Adipose tissue (tissue), 3 donors: Measurements from ENCODE around the gene CAP1. TPM values are rescaled to one million over a fixed set of nuclear protein-coding genes. Genes with fewer than 3 reads are reported as not detected.
"Not testable (repeated sequence)": the region's sequence is repeated elsewhere in the genome, so short reads cannot be mapped to it uniquely, and the experiment has no call there.

Source experiments
- H3K27ac ChIP-seq: one replicate; pipeline ENCODE4 v1.5.1; 2013; ENCODE audit warnings: low read depth, low read length
- WGBS, 3 donors: extraction: QIAGEN DNeasy Blood & Tissue Kit; methylation state at CpG; one replicate each; pipeline ENCODE4 v1.1.7; 2013; 5-methylcytosine and 5-hydroxymethylcytosine counted together
- polyA plus RNA-seq, 3 donors: library from polyadenylated mRNA; stranded (reverse); fragments of 200-250 nt; gene quantifications; one replicate each; pipeline ENCODE4 v1.2.3, GENCODE V29; 2013
- donor health status: healthy with polysubstance abuse.
- donor health status: Bipolar disorder and iron deficiency.
- donor health status: healthy.

CAP1 gene
- polyA plus RNA-seq, result 100 to 1,000 TPM in 2 of 3 donors, 10 to 100 TPM in 1; 55.2 to 196 (median 192) TPM

GRCh38 chr1:40040511-40041465, at the start of gene CAP1:
Gene CAP1, plus strand, starts transcription at chr1:40040729. Its CDS starts 18,618 bp downstream, at chr1:40059347.
- peak within 1 kb of the TSS; percentile 91 for H3K27ac ChIP-seq
- 0% methylated on average over 62 to 65 of the region's 65 CpGs for WGBS, 3 donors

- 67 to 69% (median 68%) methylated on average over 2 of the region's 2 CpGs for WGBS, 3 donors
- no peak overlapping the region for H3K27ac ChIP-seq
These were observed 48.3 kb upstream of the CAP1 start for GRCh38 chr1:39992234-39992633.

GRCh38 chr1:39992888-39993287, 47.6 kb upstream of the CAP1 start:
- WGBS, 3 donors, result 87 to 95% (median 93%) methylated on average over 5 of the region's 5 CpGs
- H3K27ac ChIP-seq, result no peak overlapping the region

GRCh38 chr1:39995973-39996393, 44.5 kb upstream of the CAP1 start:
- WGBS, 3 donors, result 80 to 90% (median 81%) methylated on average over 1 of the region's 1 CpG

GRCh38 chr1:39996396-39997004, 44.0 kb upstream of the CAP1 start:
- no peak overlapping the region for H3K27ac ChIP-seq

More at GRCh38 chr1:39995973-39996393, 44.5 kb upstream of the CAP1 start:
- no peak overlapping the region for H3K27ac ChIP-seq

- 43 to 72% (median 55%) methylated on average over 2 of the region's 2 CpGs for WGBS, 3 donors
- H3K27ac ChIP-seq, result no peak overlapping the region
These were observed 39.1 kb upstream of the CAP1 start for GRCh38 chr1:40001456-40001855.

- H3K27ac ChIP-seq, result no peak overlapping the region
- WGBS, 3 donors, result 74 to 82% (median 79%) methylated on average over 10 of the region's 10 CpGs
These were observed 37.1 kb upstream of the CAP1 start for GRCh38 chr1:40003156-40004093.

GRCh38 chr1:40004857-40005256, 35.7 kb upstream of the CAP1 start:
- WGBS, 3 donors, result 55 to 69% (median 67%) methylated on average over 2 of the region's 2 CpGs
- no peak overlapping the region for H3K27ac ChIP-seq

- H3K27ac ChIP-seq, result not testable (repeated sequence)
- WGBS, 3 donors, result 87 to 96% (median 92%) methylated on average over 3 of the region's 3 CpGs
These were observed 33.0 kb upstream of the CAP1 start for GRCh38 chr1:40007481-40008034.

GRCh38 chr1:40011198-40011597, 29.3 kb upstream of the CAP1 start:
- WGBS, 3 donors, result 86 to 97% (median 96%) methylated on average over 3 of the region's 3 CpGs
- no peak overlapping the region for H3K27ac ChIP-seq

- WGBS, 3 donors, result 57 to 85% (median 65%) methylated on average over 3 of the region's 3 CpGs
- H3K27ac ChIP-seq, result no peak overlapping the region
These were observed 26.2 kb upstream of the CAP1 start for GRCh38 chr1:40014253-40014706.

- 67 to 73% (median 67%) methylated on average over 10 of the region's 10 CpGs for WGBS, 3 donors
These were observed 25.5 kb upstream of the CAP1 start for GRCh38 chr1:40014812-40015594.

GRCh38 chr1:40017951-40018575, 22.5 kb upstream of the CAP1 start:
- no peak overlapping the region for H3K27ac ChIP-seq
- WGBS, 3 donors, result 69 to 79% (median 78%) methylated on average over 5 of the region's 5 CpGs

More at GRCh38 chr1:40014812-40015594, 25.5 kb upstream of the CAP1 start:
- no peak overlapping the region for H3K27ac ChIP-seq

- no peak overlapping the region for H3K27ac ChIP-seq
- WGBS, 3 donors, result 50 to 57% (median 56%) methylated on average over 4 of the region's 4 CpGs
These were observed 20.0 kb upstream of the CAP1 start for GRCh38 chr1:40020447-40021085.

- WGBS, 3 donors, result 77 to 96% (median 81%) methylated on average over 4 of the region's 4 CpGs
- no peak overlapping the region for H3K27ac ChIP-seq
These were observed 17.1 kb upstream of the CAP1 start for GRCh38 chr1:40023379-40023944.

GRCh38 chr1:40024671-40025070, 15.9 kb upstream of the CAP1 start:
- WGBS, 3 donors, result 73 to 82% (median 77%) methylated on average over 2 of the region's 2 CpGs
- no peak overlapping the region for H3K27ac ChIP-seq
